ENCODE data around the gene OGFOD3. TPM values are rescaled to one million over a fixed set of nuclear protein-coding genes. Genes with fewer than 3 reads are reported as not detected.

The OGFOD3 gene
- total RNA-seq, 2 experiments from 2014 or later, result 22.0 to 25.0 TPM

DNA sequence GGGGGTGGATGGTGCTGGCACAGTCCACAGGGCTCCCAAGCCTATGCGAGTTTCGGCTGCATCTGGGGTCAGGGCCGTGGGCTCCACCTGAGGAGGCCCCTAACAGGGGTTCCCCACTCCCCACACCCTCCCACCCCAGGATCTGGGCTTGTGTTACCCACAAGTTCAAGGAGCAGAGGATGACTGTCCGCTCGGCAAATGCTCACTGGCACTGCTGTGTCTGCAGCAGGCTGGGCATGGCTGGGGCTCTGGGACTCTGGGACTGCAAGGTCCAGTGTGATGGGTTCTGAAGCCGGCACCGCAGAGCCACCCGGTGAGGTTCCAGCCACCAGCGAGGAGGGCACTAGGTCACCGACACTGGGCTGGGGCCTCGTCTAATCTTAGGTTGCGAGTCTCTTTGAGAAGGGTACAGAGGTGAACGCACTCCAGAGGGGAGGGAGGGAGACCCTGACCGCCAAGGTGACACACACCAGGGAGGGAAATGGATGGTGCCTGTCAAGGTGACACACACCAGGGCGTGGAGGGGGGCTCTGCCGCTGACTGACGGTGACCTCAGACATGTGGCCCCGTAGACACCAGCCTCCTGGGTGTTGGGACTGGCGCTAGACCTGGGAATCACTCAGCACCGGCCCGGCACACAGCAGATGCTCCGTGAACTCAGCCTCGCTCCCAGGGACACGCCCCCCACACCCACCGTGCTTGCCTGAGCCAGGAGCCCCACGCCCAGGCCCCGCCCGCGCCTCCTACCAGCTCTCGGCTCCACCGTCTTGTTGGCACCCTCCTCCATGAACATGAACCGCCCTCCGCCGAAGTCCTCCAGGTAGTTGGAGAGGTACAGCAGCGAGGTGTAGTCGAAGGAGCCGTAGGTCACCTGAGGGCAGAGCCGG, 20.7 kb downstream of the OGFOD3 start:
- DNase-seq (no peak), ATAC-seq (no peak)
- Mint-ChIP-seq H3K9me3 (no peaks in the 10 kb centered on the region), H3K4me3 (no peak overlapping the region), H3K36me3 (ENCODE audit: low read depth) (peaks cover 7% of the 10 kb centered on the region), H3K27me3 (no peaks in the 10 kb centered on the region), H3K27ac (no peak overlapping the region), H3K4me1 (ENCODE audit: low read depth) (peaks cover 11% of the 10 kb centered on the region)
- TF ChIP-seq, protein P1, sequence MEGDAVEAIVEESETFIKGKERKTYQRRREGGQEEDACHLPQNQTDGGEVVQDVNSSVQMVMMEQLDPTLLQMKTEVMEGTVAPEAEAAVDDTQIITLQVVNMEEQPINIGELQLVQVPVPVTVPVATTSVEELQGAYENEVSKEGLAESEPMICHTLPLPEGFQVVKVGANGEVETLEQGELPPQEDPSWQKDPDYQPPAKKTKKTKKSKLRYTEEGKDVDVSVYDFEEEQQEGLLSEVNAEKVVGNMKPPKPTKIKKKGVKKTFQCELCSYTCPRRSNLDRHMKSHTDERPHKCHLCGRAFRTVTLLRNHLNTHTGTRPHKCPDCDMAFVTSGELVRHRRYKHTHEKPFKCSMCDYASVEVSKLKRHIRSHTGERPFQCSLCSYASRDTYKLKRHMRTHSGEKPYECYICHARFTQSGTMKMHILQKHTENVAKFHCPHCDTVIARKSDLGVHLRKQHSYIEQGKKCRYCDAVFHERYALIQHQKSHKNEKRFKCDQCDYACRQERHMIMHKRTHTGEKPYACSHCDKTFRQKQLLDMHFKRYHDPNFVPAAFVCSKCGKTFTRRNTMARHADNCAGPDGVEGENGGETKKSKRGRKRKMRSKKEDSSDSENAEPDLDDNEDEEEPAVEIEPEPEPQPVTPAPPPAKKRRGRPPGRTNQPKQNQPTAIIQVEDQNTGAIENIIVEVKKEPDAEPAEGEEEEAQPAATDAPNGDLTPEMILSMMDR (IDR thresholded peaks at IDR 0.05), result no peak
- ChIA-PET CTCF (no interaction called here), POLR2A (no interaction called here)
- intact Hi-C loops (cut with micrococcal nuclease), result no loop called here

DNA sequence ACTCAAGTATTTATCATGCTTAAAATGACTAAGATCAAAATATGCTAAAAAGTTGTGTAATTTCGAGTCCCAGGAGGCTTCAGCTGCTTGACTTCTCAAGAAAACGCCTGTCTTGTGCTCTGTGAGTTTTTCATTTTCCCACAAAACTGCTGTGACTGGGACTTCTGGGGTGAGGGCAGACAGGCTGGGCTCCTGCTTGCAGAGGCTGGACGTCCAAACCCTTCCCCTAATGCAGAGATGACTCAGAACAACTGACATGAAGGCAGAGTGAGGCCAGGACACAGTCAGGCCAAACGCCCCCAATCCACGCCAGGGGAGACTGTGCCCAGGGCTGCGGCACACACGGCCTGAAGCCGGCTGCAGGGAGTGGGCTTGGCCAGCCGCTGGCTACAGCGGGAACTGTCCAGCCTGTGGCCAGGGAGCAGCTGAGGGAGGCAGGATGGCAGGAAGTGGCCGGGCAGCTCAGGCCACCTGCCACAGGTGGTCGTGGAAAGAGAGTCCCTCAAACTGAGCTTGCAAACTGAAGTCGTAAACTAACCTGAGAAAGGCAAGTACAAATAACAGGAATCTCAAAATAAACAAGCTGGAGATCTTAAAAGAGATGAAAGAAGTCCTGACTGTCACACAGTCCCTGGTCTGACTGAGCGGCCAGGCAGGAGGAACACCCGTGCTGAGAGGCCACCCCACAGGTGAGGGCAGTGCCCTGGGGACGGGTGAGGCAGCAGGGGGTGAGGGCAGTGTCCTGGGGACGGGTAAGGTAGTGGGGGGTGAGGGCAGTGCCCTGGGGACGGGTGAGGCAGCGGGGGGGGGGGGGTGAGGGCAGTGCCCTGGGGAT, 21.6 kb downstream of the OGFOD3 start:
- TF ChIP-seq, protein P1 (IDR thresholded peaks at IDR 0.05), result no peak
- Mint-ChIP-seq H3K27ac (no peak overlapping the region), H3K9me3 (no peaks in the 10 kb centered on the region), H3K36me3 (ENCODE audit: low read depth) (peaks cover 6% of the 10 kb centered on the region), H3K4me3 (no peak overlapping the region), H3K4me1 (ENCODE audit: low read depth) (peaks cover 10% of the 10 kb centered on the region), H3K27me3 (no peaks in the 10 kb centered on the region)
- ChIA-PET CTCF (no interaction called here), POLR2A (no interaction called here)
- ATAC-seq, result no peak
- intact Hi-C loops (cut with micrococcal nuclease), result no loop called here
- DNase-seq, result no peak

DNA sequence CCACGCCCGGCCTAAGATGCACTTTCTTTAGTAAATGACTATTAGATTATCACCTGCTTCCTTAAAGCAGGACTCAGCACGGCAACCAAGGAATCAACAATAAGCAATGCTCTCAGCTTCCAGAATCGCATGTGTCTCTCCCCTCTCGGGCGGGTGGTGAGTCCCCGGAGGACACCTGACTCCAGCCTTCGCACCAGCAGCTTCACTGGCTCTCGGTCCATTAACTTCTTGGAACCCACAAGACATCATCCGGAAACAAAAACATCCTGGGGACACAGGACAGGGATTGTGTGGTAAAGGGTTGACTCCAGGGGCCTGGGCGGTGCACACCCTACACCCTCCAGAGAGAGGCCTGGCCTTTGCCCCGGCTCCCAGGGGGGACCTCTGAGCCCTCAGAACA, 24.1 kb downstream of the OGFOD3 start:
- Mint-ChIP-seq H3K27me3 (no peaks in the 10 kb centered on the region), H3K36me3 (ENCODE audit: low read depth) (peaks cover 1% of the 10 kb centered on the region), H3K4me1 (ENCODE audit: low read depth) (no peaks in the 10 kb centered on the region), H3K9me3 (no peaks in the 10 kb centered on the region), H3K27ac (no peak overlapping the region), H3K4me3 (no peak overlapping the region)
- ChIA-PET CTCF (interaction anchor here (1.3 kb wide), 1 partner anchor 43 kb away, joined by 4 read pairs; no protein-coding TSS in a partner anchor), POLR2A (interaction anchor here (1.1 kb wide), 1 partner anchor 21 kb away, joined by 3 read pairs; no protein-coding TSS in a partner anchor)
- TF ChIP-seq, protein P1 (IDR thresholded peaks at IDR 0.05), result no peak
- no peak for ATAC-seq
- intact Hi-C loops (cut with micrococcal nuclease), result no loop called here
- DNase-seq, result no peak

DNA sequence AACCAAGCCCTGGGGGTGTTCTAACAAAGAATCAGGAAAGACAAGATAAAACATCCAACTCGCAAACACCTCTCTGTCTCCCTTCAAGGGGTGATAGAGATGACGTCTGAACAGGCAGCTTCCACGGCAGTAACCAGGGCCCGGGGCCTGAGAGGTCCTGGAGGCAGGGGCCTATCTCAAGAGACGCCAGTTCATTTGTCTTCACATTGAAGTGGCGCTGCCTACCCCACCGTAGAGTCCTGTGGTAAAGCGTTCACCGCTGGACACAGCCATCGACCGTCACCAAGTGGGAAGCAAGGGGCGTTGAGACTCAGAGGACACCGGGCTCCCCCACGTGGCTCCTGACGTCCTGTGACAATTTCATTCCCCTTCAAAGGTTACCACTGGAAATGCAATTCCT, 25.4 kb downstream of the OGFOD3 start:
- H3K27me3 Mint-ChIP-seq, result no peaks in the 10 kb centered on the region
- POLR2A ChIA-PET, result no interaction called here
- CTCF ChIA-PET, result interaction anchor here (1.2 kb wide), 1 partner anchor 42 kb away, joined by 3 read pairs; no protein-coding TSS in a partner anchor
- no peaks in the 10 kb centered on the region for H3K9me3 Mint-ChIP-seq
- peaks cover 1% of the 10 kb centered on the region for H3K36me3 Mint-ChIP-seq (ENCODE audit: low read depth)
- H3K4me3 Mint-ChIP-seq, result no peak overlapping the region
- H3K4me1 Mint-ChIP-seq (ENCODE audit: low read depth), result no peaks in the 10 kb centered on the region
- intact Hi-C loops (cut with micrococcal nuclease), result no loop called here
- no peak overlapping the region for H3K27ac Mint-ChIP-seq
- TF ChIP-seq, protein P1 (IDR thresholded peaks at IDR 0.05), result no peak
- no peak for DNase-seq
- ATAC-seq, result no peak

All from activated CD8-positive, alpha-beta T cell treated with anti-CD3 and anti-CD28 coated beads for 36 hours (primary cell).